Activated naive CD4-positive, alpha-beta T cell treated with anti-CD3 and anti-CD28 coated beads, Interleukin-2, amount 10 ng/mL, durations not matched to agents 7 days and 5 days (primary cell): ENCODE data around the gene HAPLN1.
"Not testable (repeated sequence)": the region's sequence is repeated elsewhere in the genome, so short reads cannot be mapped to it uniquely, and the experiment has no call there.

Experiments
- CTCF ChIA-PET: fragments of 350-600 bp; sonication (Branson Sonifier 250); formaldehyde crosslinking; loops from one replicate; lab custom pipeline; 2021; ENCODE audit warnings: antibody characterized with exemption; lab: Charles Lee
- DNase-seq: peaks from one replicate; pipeline ENCODE4 v3.0.0-alpha.2; 2020
- H3K27ac Mint-ChIP-seq: one replicate; pipeline ENCODE4 v1.8.0; 2021; ENCODE audit warnings: mild to moderate bottlenecking, moderate library complexity, mixed read lengths
- H3K27me3 Mint-ChIP-seq: one replicate; pipeline ENCODE4 v1.8.0; 2021; ENCODE audit warnings: mild to moderate bottlenecking, mixed read lengths
- H3K36me3 Mint-ChIP-seq: one replicate; pipeline ENCODE4 v1.8.0; 2021; ENCODE audit warnings: mixed read lengths
- H3K4me1 Mint-ChIP-seq: one replicate; pipeline ENCODE4 v1.8.0; 2021; ENCODE audit warnings: mixed read lengths
- H3K4me3 Mint-ChIP-seq: one replicate; pipeline ENCODE4 v1.8.0; 2021; ENCODE audit warnings: mild to moderate bottlenecking, moderate library complexity, mixed read lengths
- H3K9me3 Mint-ChIP-seq: one replicate; pipeline ENCODE4 v1.8.0; 2021; ENCODE audit warnings: mixed read lengths

The HAPLN1 gene

GRCh38 chr5:83720836-83721537 lies at the start of gene HAPLN1:
HAPLN1 (minus strand) TSS chr5:83720855; CDS start chr5:83673523, 47,332 bp downstream.
- Mint-ChIP-seq H3K9me3 (no peaks in the 10 kb centered on the region), H3K27ac (no peak within 1 kb of the TSS), H3K4me1 (peaks cover 6% of the 10 kb centered on the region), H3K36me3 (no peaks in the 10 kb centered on the region), H3K4me3 (no peak within 1 kb of the TSS), H3K27me3 (peaks cover 31% of the 10 kb centered on the region)
- no peak for DNase-seq
- CTCF ChIA-PET = no interaction called here

DNA sequence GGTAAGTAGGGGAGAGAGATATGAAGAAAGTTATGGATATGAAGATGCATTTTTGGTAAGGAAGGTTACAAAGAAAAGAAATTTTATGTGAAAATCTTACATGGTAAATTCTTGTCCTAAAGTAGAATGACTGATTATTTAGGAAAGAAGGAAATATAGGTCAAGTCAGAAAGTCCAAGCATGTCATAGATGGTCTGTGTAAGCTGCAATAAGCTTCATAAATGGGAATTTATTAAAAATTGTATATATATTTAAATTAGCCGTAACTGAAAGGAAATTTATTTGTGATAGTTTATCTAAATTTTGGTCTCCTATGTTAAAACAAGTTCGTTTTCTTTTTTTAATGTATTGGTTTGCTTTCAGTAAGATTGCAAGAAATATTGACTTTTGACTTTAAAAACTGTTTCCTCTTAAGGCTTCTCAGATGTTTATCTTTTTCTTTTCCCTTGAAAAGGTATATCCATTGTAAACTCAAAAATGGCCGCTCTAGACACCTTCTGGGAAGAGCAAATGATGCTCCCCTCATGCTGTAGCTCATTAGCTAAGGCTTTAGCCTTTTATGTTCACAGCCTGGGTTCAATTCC lies 46.8 kb upstream of the HAPLN1 start:
- DNase-seq = no peak
- no peaks in the 10 kb centered on the region for H3K4me1 Mint-ChIP-seq
- CTCF ChIA-PET = no interaction called here
- no peaks in the 10 kb centered on the region for H3K27me3 Mint-ChIP-seq
- H3K36me3 Mint-ChIP-seq = no peaks in the 10 kb centered on the region
- no peak overlapping the region for H3K4me3 Mint-ChIP-seq
- H3K9me3 Mint-ChIP-seq = peaks cover 17% of the 10 kb centered on the region
- H3K27ac Mint-ChIP-seq = no peak overlapping the region

GRCh38 chr5:83764101-83764500 lies 43.4 kb upstream of the HAPLN1 start:
- no peaks in the 10 kb centered on the region for H3K36me3 Mint-ChIP-seq
- no peak overlapping the region for H3K4me3 Mint-ChIP-seq
- DNase-seq = no peak
- H3K27me3 Mint-ChIP-seq = no peaks in the 10 kb centered on the region
- no peak overlapping the region for H3K27ac Mint-ChIP-seq
- no peaks in the 10 kb centered on the region for H3K4me1 Mint-ChIP-seq
- CTCF ChIA-PET = no interaction called here
- peaks cover 17% of the 10 kb centered on the region for H3K9me3 Mint-ChIP-seq

DNA sequence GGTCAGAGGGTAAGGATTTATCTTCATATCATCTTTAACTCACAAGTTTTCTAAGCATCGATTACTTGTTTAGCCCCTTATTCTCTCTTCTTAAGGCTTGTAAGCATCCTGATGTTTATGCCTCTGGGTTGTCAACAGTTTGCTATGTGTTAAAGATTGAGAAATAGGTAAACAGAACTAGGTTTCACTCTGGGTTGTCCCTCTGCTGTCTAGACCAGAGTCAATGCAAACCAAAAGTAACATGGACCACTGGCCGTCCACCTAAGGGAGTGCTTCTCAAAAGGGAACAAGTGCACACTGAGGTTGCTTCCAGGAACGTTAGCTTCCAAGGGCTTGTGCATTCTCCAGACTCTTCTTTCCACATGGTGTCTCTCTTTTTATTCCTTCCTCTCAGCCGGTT lies 39.9 kb upstream of the HAPLN1 start:
- H3K27ac Mint-ChIP-seq = no peak overlapping the region
- H3K4me3 Mint-ChIP-seq = no peak overlapping the region
- no peak for DNase-seq
- no peaks in the 10 kb centered on the region for H3K36me3 Mint-ChIP-seq
- H3K4me1 Mint-ChIP-seq = no peaks in the 10 kb centered on the region
- no peaks in the 10 kb centered on the region for H3K27me3 Mint-ChIP-seq
- CTCF ChIA-PET = no interaction called here
- no peaks in the 10 kb centered on the region for H3K9me3 Mint-ChIP-seq

GRCh38 chr5:83752700-83753099 lies 32.0 kb upstream of the HAPLN1 start:
- Mint-ChIP-seq H3K27ac (no peak overlapping the region), H3K4me1 (no peaks in the 10 kb centered on the region), H3K9me3 (no peaks in the 10 kb centered on the region), H3K36me3 (no peaks in the 10 kb centered on the region), H3K4me3 (no peak overlapping the region), H3K27me3 (no peaks in the 10 kb centered on the region)
- CTCF ChIA-PET = no interaction called here
- no peak for DNase-seq

DNA sequence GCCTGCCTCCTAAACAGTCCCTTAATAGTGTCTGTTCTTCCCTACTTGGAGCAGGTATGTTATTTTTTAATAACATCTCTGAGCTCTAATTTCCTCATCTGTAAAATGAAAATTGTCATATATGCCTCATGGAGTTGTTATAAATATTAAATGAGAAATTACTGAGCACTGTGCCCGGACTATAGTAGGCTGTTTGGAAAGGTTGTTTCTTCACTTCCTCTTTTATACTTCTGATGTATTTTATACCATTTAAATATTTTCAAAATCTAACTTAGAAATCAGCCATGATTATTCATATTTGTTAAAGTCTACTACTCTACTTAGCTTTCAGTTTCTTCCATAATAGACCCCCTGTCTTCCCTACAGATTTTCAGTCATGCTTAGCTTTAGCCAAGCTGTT lies 30.5 kb upstream of the HAPLN1 start:
- Mint-ChIP-seq H3K9me3 (peaks cover 2% of the 10 kb centered on the region), H3K27me3 (no peaks in the 10 kb centered on the region), H3K36me3 (no peaks in the 10 kb centered on the region), H3K4me3 (no peak overlapping the region), H3K4me1 (no peaks in the 10 kb centered on the region), H3K27ac (no peak overlapping the region)
- no peak for DNase-seq
- CTCF ChIA-PET = no interaction called here

- Mint-ChIP-seq H3K4me1 (no peaks in the 10 kb centered on the region), H3K27me3 (no peaks in the 10 kb centered on the region), H3K27ac (no peak overlapping the region), H3K36me3 (no peaks in the 10 kb centered on the region), H3K9me3 (peaks cover 2% of the 10 kb centered on the region), H3K4me3 (no peak overlapping the region)
- CTCF ChIA-PET = no interaction called here
- no peak for DNase-seq
Measured at GRCh38 chr5:83750749-83751148, 30.1 kb upstream of the HAPLN1 start.

- Mint-ChIP-seq H3K27me3 (no peaks in the 10 kb centered on the region), H3K4me1 (no peaks in the 10 kb centered on the region), H3K36me3 (no peaks in the 10 kb centered on the region), H3K4me3 (no peak overlapping the region), H3K27ac (no peak overlapping the region), H3K9me3 (peaks cover 2% of the 10 kb centered on the region)
- no peak for DNase-seq
- CTCF ChIA-PET = no interaction called here
Measured at GRCh38 chr5:83745816-83746215, 25.2 kb upstream of the HAPLN1 start.

- DNase-seq = no peak
- H3K27ac Mint-ChIP-seq = no peak overlapping the region
- H3K4me1 Mint-ChIP-seq = no peaks in the 10 kb centered on the region
- no peaks in the 10 kb centered on the region for H3K27me3 Mint-ChIP-seq
- H3K36me3 Mint-ChIP-seq = no peaks in the 10 kb centered on the region
- peaks cover 2% of the 10 kb centered on the region for H3K9me3 Mint-ChIP-seq
- CTCF ChIA-PET = no interaction called here
- no peak overlapping the region for H3K4me3 Mint-ChIP-seq
Measured at GRCh38 chr5:83744821-83745220, 24.2 kb upstream of the HAPLN1 start.

DNA sequence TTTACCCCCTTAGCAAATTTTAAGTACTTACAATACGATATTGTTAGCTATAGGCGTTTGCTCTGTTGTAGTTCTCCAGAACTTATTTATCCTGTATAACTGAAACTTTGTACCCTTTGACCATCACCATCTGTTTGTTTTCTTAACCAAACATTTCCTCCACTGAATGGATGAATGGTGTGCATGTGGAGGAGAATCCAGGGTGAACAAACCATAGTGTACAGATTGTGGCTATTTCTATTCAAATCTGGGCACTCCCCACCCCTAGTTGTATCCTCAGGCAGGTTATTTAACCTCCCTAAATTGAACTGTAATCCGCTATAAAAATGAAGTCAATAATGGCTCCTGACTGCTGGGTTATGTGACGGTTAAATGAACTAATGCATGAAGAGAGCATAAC lies 21.4 kb upstream of the HAPLN1 start:
- Mint-ChIP-seq H3K4me3 (no peak overlapping the region), H3K27ac (no peak overlapping the region), H3K4me1 (no peaks in the 10 kb centered on the region), H3K27me3 (no peaks in the 10 kb centered on the region), H3K9me3 (peaks cover 2% of the 10 kb centered on the region), H3K36me3 (no peaks in the 10 kb centered on the region)
- CTCF ChIA-PET = no interaction called here
- no peak for DNase-seq

GRCh38 chr5:83741571-83741970 lies 20.9 kb upstream of the HAPLN1 start:
- no peak for DNase-seq
- no peak overlapping the region for H3K27ac Mint-ChIP-seq
- H3K9me3 Mint-ChIP-seq = peaks cover 2% of the 10 kb centered on the region
- H3K27me3 Mint-ChIP-seq = no peaks in the 10 kb centered on the region
- no peaks in the 10 kb centered on the region for H3K4me1 Mint-ChIP-seq
- H3K36me3 Mint-ChIP-seq = no peaks in the 10 kb centered on the region
- CTCF ChIA-PET = no interaction called here
- H3K4me3 Mint-ChIP-seq = no peak overlapping the region

- H3K27me3 Mint-ChIP-seq = peaks cover 4% of the 10 kb centered on the region
- CTCF ChIA-PET = no interaction called here
- H3K4me3 Mint-ChIP-seq = no peak overlapping the region
- H3K9me3 Mint-ChIP-seq = no peaks in the 10 kb centered on the region
- no peaks in the 10 kb centered on the region for H3K36me3 Mint-ChIP-seq
- H3K4me1 Mint-ChIP-seq = no peaks in the 10 kb centered on the region
- DNase-seq = no peak
- H3K27ac Mint-ChIP-seq = no peak overlapping the region
Measured at GRCh38 chr5:83740741-83741140, 20.1 kb upstream of the HAPLN1 start.

DNA sequence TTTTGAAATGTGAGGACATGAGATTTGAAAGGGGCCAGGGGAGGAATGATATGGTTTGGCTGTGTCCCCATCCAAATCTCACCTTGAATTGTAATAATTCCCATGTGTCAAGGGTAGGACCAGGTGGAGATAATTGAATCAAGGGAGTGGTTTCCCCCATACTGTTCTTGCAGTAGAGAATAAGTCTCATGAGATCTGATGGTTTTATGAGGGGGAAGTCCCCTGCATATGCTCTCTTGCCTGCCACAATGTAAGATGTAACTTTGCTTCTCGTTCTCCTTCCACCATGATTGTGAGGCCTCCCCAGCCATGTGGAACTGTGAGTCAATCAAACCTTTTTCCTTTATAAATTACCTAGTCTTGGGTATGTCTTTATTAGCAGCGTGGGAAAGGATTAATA lies 15.5 kb upstream of the HAPLN1 start:
- CTCF ChIA-PET, H3K9me3 Mint-ChIP-seq, H3K27me3 Mint-ChIP-seq, H3K36me3 Mint-ChIP-seq, H3K27ac Mint-ChIP-seq, DNase-seq, H3K4me1 Mint-ChIP-seq, H3K4me3 Mint-ChIP-seq: not testable (repeated sequence)

DNA sequence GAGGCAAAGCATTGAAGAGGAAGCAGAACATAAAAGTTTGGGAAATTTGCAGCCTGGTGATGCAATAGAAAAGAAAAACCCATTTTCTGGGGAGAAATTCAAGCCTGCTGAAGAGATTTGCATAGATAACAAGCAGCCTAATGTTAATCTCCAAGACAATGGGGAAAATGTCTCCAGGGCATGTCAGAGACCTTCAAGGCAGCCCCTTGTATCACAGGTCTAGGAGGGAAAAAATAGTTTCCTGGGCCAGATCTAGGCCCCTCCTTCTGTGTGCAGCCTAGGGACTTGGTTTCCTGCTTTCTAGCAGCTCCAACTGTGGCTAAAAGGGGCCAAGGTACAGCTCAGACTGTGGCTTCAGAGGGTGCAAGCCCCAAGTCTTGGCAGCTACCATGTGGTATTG lies 14.4 kb upstream of the HAPLN1 start:
- DNase-seq, CTCF ChIA-PET, H3K4me3 Mint-ChIP-seq, H3K9me3 Mint-ChIP-seq, H3K27me3 Mint-ChIP-seq, H3K4me1 Mint-ChIP-seq, H3K27ac Mint-ChIP-seq, H3K36me3 Mint-ChIP-seq: not testable (repeated sequence)

GRCh38 chr5:83731638-83732037 lies 11.0 kb upstream of the HAPLN1 start:
- Mint-ChIP-seq H3K4me1 (no peaks in the 10 kb centered on the region), H3K27me3 (peaks cover 4% of the 10 kb centered on the region), H3K4me3 (no peak overlapping the region), H3K27ac (no peak overlapping the region), H3K36me3 (no peaks in the 10 kb centered on the region), H3K9me3 (peaks cover 3% of the 10 kb centered on the region)
- DNase-seq = no peak
- CTCF ChIA-PET = no interaction called here
